Effector CD4-positive, alpha-beta T cell (primary cell): ENCODE results near the gene PRF1.

ENCODE experiments used
- DNase-seq: peaks from one replicate; pipeline ENCODE4 v3.0.0-alpha.2; 2020

The PRF1 gene

GRCh38 chr10:70558871-70559810, 43.4 kb downstream of the PRF1 start:
- DNase-seq = peak; percentile 56

- no peak for DNase-seq
These were observed 44.2 kb downstream of the PRF1 start for GRCh38 chr10:70558295-70558694.

- no peak for DNase-seq
These were observed 44.7 kb downstream of the PRF1 start for GRCh38 chr10:70557876-70558275.

- DNase-seq = no peak
These were observed 45.3 kb downstream of the PRF1 start for GRCh38 chr10:70557086-70557845.

GRCh38 chr10:70555371-70555770, 47.2 kb downstream of the PRF1 start:
- no peak for DNase-seq

GRCh38 chr10:70552586-70552985, 50.0 kb downstream of the PRF1 start:
- no peak for DNase-seq

- DNase-seq = no peak
These were observed 50.5 kb downstream of the PRF1 start for GRCh38 chr10:70551971-70552422.

GRCh38 chr10:70551466-70551865, 51.1 kb downstream of the PRF1 start:
- DNase-seq = no peak

- DNase-seq = no peak
These were observed 52.1 kb downstream of the PRF1 start for GRCh38 chr10:70550459-70550858.

GRCh38 chr10:70549962-70550458, 52.5 kb downstream of the PRF1 start:
- peak; percentile 65 for DNase-seq

GRCh38 chr10:70549351-70549961, 53.1 kb downstream of the PRF1 start:
- DNase-seq = no peak
